ENCODE measurements around the gene GKN1.

Gene GKN1

DNA sequence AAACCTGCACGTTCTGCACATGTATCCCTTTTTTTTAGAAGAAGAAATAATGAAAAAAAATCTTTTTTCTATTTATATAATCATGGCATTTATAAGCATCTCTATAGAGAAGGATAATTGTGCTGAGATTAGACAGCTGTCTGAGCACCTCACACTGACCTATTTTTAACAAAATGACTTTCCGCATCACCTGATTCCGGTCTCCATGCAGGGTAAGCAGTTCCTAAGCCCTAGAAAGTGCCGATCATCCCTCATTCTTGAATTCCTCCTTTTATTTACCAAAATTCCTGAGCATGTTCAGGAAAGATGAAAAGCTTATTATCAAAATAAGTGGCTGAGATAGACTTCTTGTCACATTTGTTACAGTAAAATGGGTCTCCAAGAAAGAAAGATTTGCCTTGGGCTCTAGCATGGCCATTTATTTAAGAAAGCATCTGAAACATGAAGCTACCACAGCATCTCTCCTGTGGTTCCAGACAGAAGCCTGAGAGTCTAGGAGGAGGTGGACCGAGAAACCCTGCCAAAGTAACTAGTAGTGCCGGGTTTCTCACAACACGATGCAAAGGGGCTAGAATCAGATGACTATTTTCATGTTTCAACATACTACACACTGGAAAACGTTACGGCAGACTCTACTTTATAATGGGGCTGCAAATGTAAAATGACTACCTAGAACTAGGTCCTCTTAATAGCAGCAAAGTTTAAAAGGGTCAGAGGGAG, 670 bp downstream of the GKN1 start:
- DNase-seq, result no peak
- H3K27me3 Mint-ChIP-seq (ENCODE audit: low read depth, poor library complexity), result peaks cover 17% of the 10 kb centered on the region
- no peaks in the 10 kb centered on the region for H3K36me3 Mint-ChIP-seq (ENCODE audit: low read depth)
- TF ChIP-seq, protein P1, sequence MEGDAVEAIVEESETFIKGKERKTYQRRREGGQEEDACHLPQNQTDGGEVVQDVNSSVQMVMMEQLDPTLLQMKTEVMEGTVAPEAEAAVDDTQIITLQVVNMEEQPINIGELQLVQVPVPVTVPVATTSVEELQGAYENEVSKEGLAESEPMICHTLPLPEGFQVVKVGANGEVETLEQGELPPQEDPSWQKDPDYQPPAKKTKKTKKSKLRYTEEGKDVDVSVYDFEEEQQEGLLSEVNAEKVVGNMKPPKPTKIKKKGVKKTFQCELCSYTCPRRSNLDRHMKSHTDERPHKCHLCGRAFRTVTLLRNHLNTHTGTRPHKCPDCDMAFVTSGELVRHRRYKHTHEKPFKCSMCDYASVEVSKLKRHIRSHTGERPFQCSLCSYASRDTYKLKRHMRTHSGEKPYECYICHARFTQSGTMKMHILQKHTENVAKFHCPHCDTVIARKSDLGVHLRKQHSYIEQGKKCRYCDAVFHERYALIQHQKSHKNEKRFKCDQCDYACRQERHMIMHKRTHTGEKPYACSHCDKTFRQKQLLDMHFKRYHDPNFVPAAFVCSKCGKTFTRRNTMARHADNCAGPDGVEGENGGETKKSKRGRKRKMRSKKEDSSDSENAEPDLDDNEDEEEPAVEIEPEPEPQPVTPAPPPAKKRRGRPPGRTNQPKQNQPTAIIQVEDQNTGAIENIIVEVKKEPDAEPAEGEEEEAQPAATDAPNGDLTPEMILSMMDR (IDR thresholded peaks at IDR 0.05), result no peak
- H3K4me1 Mint-ChIP-seq, result no peaks in the 10 kb centered on the region
- no peak overlapping the region for H3K4me3 Mint-ChIP-seq
- no peaks in the 10 kb centered on the region for H3K9me3 Mint-ChIP-seq
- H3K27ac Mint-ChIP-seq, result no peak overlapping the region

DNA sequence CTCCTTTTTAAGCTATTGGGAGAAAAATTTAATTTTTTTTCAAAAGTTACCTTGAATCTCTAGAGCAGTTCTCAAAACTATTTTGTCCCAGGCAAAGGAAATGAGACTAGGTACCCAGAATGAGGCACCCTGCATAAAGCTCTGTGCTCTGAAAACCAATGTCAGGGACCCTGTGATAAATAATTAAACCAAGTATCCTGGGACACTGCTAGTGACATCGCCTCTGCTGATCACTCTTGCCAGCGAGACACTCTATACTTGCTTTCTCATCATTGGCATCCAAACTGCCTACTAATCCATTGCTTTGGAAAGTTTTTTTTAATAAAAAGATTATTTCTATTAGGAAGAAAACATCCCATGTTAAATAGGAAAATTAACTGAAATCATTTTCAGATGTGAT, 1.4 kb downstream of the GKN1 start:
- no peak overlapping the region for H3K4me3 Mint-ChIP-seq

DNA sequence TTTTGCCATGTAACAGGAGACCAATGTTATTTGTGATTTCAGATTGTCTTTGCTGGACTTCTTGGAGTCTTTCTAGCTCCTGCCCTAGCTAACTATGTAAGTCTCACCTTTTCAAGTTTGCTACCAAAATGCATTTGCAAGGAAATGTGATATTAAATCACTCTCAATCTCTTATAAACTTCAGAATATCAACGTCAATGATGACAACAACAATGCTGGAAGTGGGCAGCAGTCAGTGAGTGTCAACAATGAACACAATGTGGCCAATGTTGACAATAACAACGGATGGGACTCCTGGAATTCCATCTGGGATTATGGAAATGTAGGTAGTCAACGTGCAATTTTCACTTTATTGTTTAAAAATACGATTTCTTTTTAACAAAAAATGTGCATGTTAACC, 3.0 kb downstream of the GKN1 start:
- no peaks in the 10 kb centered on the region for H3K9me3 Mint-ChIP-seq
- no peaks in the 10 kb centered on the region for H3K36me3 Mint-ChIP-seq (ENCODE audit: low read depth)
- H3K27me3 Mint-ChIP-seq (ENCODE audit: low read depth, poor library complexity), result peaks cover 13% of the 10 kb centered on the region
- no peak overlapping the region for H3K4me3 Mint-ChIP-seq
- H3K4me1 Mint-ChIP-seq, result no peaks in the 10 kb centered on the region
- DNase-seq, result no peak
- H3K27ac Mint-ChIP-seq, result no peak overlapping the region
- TF ChIP-seq, protein P1 (IDR thresholded peaks at IDR 0.05), result no peak

More for the DNA sequence above, 1.4 kb downstream of the GKN1 start:
- TF ChIP-seq, protein P1 (IDR thresholded peaks at IDR 0.05), result no peak
- no peak for DNase-seq
- no peak overlapping the region for H3K27ac Mint-ChIP-seq
- H3K4me1 Mint-ChIP-seq, result no peaks in the 10 kb centered on the region
- no peaks in the 10 kb centered on the region for H3K9me3 Mint-ChIP-seq
- no peaks in the 10 kb centered on the region for H3K36me3 Mint-ChIP-seq (ENCODE audit: low read depth)
- peaks cover 17% of the 10 kb centered on the region for H3K27me3 Mint-ChIP-seq (ENCODE audit: low read depth, poor library complexity)

DNA sequence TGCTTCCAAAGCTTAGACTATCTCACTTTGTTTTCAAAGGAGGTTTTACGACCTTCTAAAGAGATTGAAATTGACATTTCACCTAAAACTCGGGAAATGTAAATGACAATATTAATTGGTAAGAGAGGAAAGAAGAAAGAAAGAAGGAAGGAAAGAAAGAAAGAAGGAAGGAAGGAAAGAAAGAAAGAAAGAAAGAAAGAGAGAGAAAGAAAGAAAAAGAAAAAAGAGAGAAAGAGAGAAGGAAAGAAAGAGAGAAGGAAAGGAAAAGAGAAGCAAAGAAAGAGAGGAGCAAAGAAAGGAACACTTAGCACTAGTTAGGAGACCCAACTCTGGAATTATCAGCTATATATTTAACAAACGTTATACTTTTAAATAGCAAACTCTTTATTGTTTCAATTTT, 3.7 kb downstream of the GKN1 start:
- Mint-ChIP-seq H3K4me1 (no peaks in the 10 kb centered on the region), H3K27ac (no peak overlapping the region), H3K27me3 (ENCODE audit: low read depth, poor library complexity) (peaks cover 13% of the 10 kb centered on the region), H3K4me3 (no peak overlapping the region), H3K36me3 (ENCODE audit: low read depth) (no peaks in the 10 kb centered on the region), H3K9me3 (no peaks in the 10 kb centered on the region)
- DNase-seq, result no peak
- TF ChIP-seq, protein P1 (IDR thresholded peaks at IDR 0.05), result no peak

DNA sequence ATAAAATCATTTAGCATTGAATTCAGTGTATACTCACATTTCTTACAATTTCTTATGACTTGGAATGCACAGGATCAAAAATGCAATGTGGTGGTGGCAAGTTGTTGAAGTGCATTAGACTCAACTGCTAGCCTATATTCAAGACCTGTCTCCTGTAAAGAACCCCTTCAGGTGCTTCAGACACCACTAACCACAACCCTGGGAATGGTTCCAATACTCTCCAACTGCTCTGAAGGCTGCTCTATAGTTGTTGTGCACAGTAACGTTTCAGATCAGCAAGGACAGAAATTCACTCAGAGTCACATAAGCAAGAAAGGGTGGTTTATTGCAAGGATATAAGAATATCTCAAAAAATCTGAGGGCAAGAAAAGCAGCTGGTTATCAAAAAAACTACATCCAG, 6.5 kb downstream of the GKN1 start:
- Mint-ChIP-seq H3K4me3 (no peak overlapping the region), H3K9me3 (no peaks in the 10 kb centered on the region), H3K27me3 (ENCODE audit: low read depth, poor library complexity) (peaks cover 13% of the 10 kb centered on the region), H3K27ac (no peak overlapping the region), H3K36me3 (ENCODE audit: low read depth) (no peaks in the 10 kb centered on the region), H3K4me1 (no peaks in the 10 kb centered on the region)
- no peak for DNase-seq
- TF ChIP-seq, protein P1 (IDR thresholded peaks at IDR 0.05), result no peak

DNA sequence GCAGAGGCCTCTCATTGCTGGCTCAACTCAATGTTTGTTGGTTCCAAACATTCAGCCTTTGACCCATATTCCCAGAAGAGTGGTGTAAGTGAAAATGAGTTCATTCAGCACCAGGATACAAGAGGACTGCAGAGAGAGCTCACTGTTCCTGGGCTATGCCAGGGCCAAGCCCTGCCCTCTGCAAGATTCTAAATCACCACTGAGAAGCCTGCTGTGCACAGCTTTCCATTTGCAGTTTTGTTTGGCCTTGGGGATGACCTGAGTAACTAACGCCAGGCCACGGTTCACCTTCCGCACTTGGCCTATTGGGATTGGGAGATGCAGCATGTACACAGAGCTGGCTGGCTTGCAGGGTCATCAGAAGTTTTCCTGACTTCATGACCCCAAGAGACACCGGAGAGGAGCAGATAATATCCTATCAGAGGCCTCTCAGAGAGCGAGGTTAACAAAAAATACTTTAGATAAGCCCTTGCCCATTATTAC, 12.6 kb downstream of the GKN1 start:
- Mint-ChIP-seq H3K4me1 (no peaks in the 10 kb centered on the region), H3K9me3 (no peaks in the 10 kb centered on the region), H3K27ac (no peak overlapping the region), H3K36me3 (ENCODE audit: low read depth) (no peaks in the 10 kb centered on the region), H3K27me3 (ENCODE audit: low read depth, poor library complexity) (peaks cover 17% of the 10 kb centered on the region), H3K4me3 (no peak overlapping the region)
- TF ChIP-seq, protein P1 (IDR thresholded peaks at IDR 0.05), result no peak
- no peak for DNase-seq
